Vagina (tissue), 2 donors: Measurements from ENCODE around the gene MTUS2.

Experiments
- CTCF ChIP-seq, 3 experiments: fragments of 450-650 bp in 2 of 3; fragments of 200-600 bp in 1 of 3; sonication (generic) in 1 of 3; IDR thresholded peaks; one replicate each; pipeline ENCODE4 v1.5.1; 2017 to 2019; ENCODE audit warnings: antibody characterized with exemption in 3 of 3, mild to moderate bottlenecking in 2 of 3, moderate library complexity in 2 of 3
- POLR2A ChIP-seq, 2 donors: fragments of 450-650 bp; IDR thresholded peaks; one replicate each; pipeline ENCODE4 v1.6.1; 2017; ENCODE audit warnings: antibody characterized with exemption in 2 of 2, mild to moderate bottlenecking in 2 of 2, moderate library complexity in 2 of 2
- POLR2AphosphoS5 ChIP-seq, 2 donors: sonication (generic); formaldehyde crosslinking; IDR thresholded peaks; one replicate each; pipeline ENCODE4 v1.9.0; 2017; ENCODE audit warnings: antibody characterized with exemption in 2 of 2, mild to moderate bottlenecking in 2 of 2, low read depth in 1 of 2; ENCODE audit not compliant: insufficient read depth in 1 of 2

DNA sequence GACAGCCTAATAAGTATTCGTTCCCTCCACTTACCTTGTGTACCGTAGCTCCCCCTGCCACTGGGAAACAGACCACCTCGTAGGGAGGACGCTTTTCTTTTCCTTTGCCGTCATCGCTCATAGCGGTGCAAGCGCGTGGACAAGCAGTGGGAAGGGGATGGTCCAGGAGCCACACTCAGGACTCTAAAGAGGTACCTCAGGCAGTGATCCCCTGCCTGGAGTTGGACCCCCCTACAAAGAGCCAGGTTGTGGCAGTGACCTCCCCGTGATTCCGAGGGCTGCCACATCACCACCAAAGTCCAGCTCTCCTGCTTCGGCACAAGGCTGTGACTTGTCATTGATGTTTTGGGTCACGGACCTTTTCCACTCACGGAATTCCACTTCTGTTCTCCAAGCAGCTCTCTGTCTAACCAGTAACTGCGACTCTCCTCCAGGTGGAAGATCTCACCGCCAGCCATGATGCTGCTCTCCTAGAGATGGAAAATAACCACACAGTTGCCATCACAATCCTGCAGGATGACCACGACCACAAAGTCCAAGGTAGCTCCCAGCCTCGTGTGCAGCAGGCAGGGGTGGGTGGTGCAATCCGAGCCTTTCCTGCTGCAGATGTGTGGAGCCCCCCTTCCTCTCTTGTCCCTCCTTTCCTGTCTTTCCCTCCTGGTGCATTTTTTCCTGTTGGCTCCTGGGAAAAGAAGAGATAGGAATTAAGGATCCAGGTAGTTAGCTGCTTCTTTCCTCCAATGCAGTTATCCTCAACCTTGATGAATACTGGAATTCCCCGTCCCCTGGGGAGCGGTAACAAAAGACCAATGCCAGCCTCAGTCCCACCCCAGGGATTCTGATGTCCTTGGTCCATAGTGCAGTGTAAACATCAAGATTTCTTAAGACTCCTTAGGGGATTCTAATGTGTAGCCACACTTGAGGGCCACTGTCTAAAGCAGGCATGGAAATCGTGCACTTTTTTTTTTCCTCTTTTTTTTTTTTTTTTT lies 667.6 kb downstream of the MTUS2 start:
- TF ChIP-seq POLR2A (IDR thresholded peaks at IDR 0.05) (no peak), CTCF (IDR thresholded peaks at IDR 0.05) (no peak), POLR2AphosphoS5 (IDR thresholded peaks at IDR 0.05; ENCODE audit: insufficient read depth in 1 of 2, low read depth in 1 of 2) (no peak)
